Activated CD8-positive, alpha-beta T cell treated with anti-CD3 and anti-CD28 coated beads, Interleukin-2, amount 10 ng/mL, durations not matched to agents 7 days and 5 days (primary cell): ENCODE data around the gene PPP3R1. TPM values are rescaled to one million over a fixed set of nuclear protein-coding genes. Genes with fewer than 3 reads are reported as not detected.

Experiments used
- ATAC-seq: fragments of 150-1000 bp; cut with Tn5 transposase; one replicate; pipeline ENCODE4 v1.10.0; 2021; ENCODE audit warnings: moderate library complexity
- CTCF ChIA-PET: fragments of 350-600 bp; sonication (Branson Sonifier 250); formaldehyde crosslinking; loops from one replicate; lab custom pipeline; 2021; ENCODE audit warnings: antibody characterized with exemption; lab: Charles Lee
- POLR2A ChIA-PET: fragments of 350-600 bp; sonication (Branson Sonifier 250); formaldehyde crosslinking; loops from one replicate; lab custom pipeline; 2021; ENCODE audit warnings: antibody characterized with exemption; lab: Charles Lee
- DNase-seq: peaks from one replicate; pipeline ENCODE4 v3.0.0-alpha.2; 2020
- H3K27ac Mint-ChIP-seq: one replicate; pipeline ENCODE4 v1.8.0; 2021; ENCODE audit warnings: mild to moderate bottlenecking, mixed read lengths
- H3K27me3 Mint-ChIP-seq: one replicate; pipeline ENCODE4 v1.8.0; 2021; ENCODE audit warnings: low read depth, mixed read lengths
- H3K36me3 Mint-ChIP-seq: one replicate; pipeline ENCODE4 v1.8.0; 2021; ENCODE audit warnings: low read depth, mixed read lengths
- H3K4me1 Mint-ChIP-seq: one replicate; pipeline ENCODE4 v1.8.0; 2021; ENCODE audit warnings: low read depth, mixed read lengths
- H3K4me3 Mint-ChIP-seq: one replicate; pipeline ENCODE4 v1.8.0; 2021; ENCODE audit warnings: mild to moderate bottlenecking, mixed read lengths
- H3K9me3 Mint-ChIP-seq: one replicate; pipeline ENCODE4 v1.8.0; 2022; ENCODE audit warnings: mixed read lengths; ENCODE audit not compliant: insufficient read depth
- total RNA-seq, 2 experiments: library from RNA; stranded (reverse); gene quantifications; one replicate each; pipeline ENCODE4 v1.2.3, GENCODE V29; 2021

PPP3R1 gene, protein sequence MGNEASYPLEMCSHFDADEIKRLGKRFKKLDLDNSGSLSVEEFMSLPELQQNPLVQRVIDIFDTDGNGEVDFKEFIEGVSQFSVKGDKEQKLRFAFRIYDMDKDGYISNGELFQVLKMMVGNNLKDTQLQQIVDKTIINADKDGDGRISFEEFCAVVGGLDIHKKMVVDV
- 10 to 100 TPM; 67.6 to 71.8 TPM for total RNA-seq

DNA sequence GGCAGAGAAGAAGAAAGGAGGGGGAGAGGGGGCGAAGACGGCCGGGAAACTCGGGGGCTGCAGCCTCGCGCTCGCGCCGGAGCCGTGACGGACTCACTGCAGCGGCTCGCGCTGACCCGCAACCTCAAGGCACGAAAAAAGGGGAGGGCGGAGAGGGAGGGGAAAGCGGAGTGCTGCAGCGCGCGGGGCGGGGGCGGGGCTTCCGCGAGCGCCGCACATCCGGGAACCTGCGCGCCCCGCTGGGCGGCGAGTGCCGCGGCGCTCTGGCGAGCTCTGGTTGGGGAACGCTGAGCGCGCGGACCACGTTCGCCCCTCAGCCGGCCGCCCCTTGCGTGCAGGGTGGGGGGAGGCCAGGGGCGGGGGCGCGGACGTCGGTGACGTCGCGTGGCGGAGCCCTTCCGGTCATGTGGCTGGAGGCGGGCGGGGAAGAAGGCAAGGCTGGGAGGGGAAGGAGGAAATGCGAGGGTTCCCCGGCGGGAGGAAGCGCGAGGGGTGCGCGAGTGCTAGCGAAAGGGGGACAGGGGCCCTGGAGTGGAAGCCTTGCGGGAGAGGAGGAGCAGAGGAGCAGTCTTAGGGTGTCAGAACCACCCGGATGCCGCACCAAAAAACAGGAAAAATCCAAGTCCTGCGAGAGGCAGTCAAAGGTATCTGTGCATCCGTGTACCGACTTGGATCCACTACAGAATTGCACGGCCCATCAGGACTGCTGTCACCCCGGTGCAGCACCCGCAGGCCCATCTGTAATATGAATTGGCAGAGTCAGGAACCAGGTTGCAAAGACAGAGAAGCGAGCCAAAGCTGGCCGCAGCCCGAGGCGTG is at the start of gene PPP3R1:
TSS of gene PPP3R1 (minus strand) at position 133 of the 819 bp plus-strand sequence. CDS start 405 bp downstream, outside the sequence.
- DNase-seq (peak; percentile 96), ATAC-seq (peak; percentile 87)
- peak within 1 kb of the TSS; percentile 97 for H3K27ac Mint-ChIP-seq
- H3K36me3 Mint-ChIP-seq = peaks cover 23% of the 10 kb centered on the region
- peaks cover 39% of the 10 kb centered on the region for H3K4me1 Mint-ChIP-seq
- ChIA-PET POLR2A (interaction anchor here (0.5 to 1.8 kb wide), 6 partner anchors 9 to 214 kb away, joined by 3 to 7 read pairs (median 4); partner anchors contain the start of genes APLF and FBXO48), CTCF (interaction anchor here (1.0 to 3.0 kb wide), 5 partner anchors 30 to 189 kb away, joined by 3 to 13 read pairs (median 5); no protein-coding TSS in a partner anchor)
- H3K9me3 Mint-ChIP-seq = no peaks in the 10 kb centered on the region
- H3K27me3 Mint-ChIP-seq = no peaks in the 10 kb centered on the region
- peak within 1 kb of the TSS; percentile 97 for H3K4me3 Mint-ChIP-seq

DNA sequence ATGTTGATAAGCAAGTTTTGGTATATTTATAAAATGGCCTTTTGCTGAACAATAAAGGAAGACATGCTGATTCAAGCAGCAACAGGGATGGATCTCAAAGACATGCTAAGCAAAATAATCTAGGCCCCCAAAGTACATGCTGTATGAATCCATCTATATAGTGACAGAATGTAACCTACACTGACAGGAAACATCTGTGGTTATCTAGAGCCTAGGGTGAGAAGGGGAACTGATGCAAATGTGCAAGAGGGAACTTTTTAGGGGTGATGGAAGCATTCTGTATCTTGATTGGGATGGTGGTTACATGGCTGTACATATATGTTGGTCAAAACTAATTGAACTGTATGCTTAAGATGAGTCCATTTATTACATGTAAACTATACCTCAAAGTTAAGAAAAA is 43.2 kb upstream of the PPP3R1 start:
- ATAC-seq (no peak), DNase-seq (no peak)
- CTCF ChIA-PET = interaction anchor here (0.8 to 4.5 kb wide), 4 partner anchors 12 to 173 kb away, joined by 3 to 30 read pairs (median 8); no protein-coding TSS in a partner anchor
- Mint-ChIP-seq H3K4me1 (peaks cover 7% of the 10 kb centered on the region), H3K36me3 (no peaks in the 10 kb centered on the region), H3K27me3 (peaks cover 5% of the 10 kb centered on the region), H3K4me3 (no peak overlapping the region), H3K27ac (no peak overlapping the region), H3K9me3 (no peaks in the 10 kb centered on the region)
- POLR2A ChIA-PET = no interaction called here

DNA sequence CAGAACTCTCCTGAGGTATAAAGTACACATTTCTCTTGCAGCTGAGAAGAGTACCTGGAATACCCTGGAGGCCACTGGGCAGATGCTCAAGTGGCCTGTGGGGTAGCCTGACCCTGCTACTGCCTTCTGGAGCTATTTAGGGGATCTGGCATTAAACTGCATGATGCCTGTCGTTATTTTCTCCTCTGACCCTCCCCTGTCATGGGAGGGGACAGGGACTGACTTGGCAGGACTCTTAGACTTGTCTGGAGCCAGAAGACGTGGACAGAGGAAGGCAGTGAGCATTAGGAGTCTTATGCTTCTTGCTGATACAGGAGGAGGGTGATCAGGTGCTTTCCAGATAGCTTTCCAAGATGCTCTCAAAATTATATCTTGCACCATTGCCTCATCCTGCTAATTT is 42.6 kb upstream of the PPP3R1 start:
- Mint-ChIP-seq H3K36me3 (no peaks in the 10 kb centered on the region), H3K27me3 (peaks cover 5% of the 10 kb centered on the region), H3K4me1 (peaks cover 7% of the 10 kb centered on the region), H3K9me3 (no peaks in the 10 kb centered on the region), H3K4me3 (no peak overlapping the region), H3K27ac (no peak overlapping the region)
- CTCF ChIA-PET = interaction anchor here (1.7 to 4.5 kb wide), 2 partner anchors 11 to 173 kb away, joined by 12 to 30 read pairs; no protein-coding TSS in a partner anchor
- ATAC-seq (no peak), DNase-seq (no peak)
- POLR2A ChIA-PET = interaction anchor here (0.6 kb wide), 1 partner anchor 178 kb away, joined by 3 read pairs; no protein-coding TSS in a partner anchor

DNA sequence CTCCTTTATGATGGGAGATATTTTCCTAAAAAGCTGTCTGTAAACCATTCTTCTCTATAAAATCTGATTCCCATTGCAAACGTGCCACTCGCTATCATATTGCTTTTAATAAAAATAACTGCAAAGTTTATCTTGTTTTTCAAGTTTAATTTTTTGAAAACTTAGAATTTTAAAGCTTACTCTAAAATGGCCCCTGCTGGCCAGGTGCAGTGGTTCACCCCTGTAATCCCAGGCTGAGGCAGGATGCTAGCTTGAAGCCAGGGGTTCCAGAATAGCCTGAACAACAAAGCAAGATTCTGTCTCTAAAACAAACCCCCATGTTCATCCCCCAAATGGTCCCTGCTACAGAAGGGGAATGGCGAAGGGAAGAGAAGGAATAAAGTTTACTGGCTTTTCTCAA is 41.9 kb upstream of the PPP3R1 start:
- no peaks in the 10 kb centered on the region for H3K9me3 Mint-ChIP-seq
- peaks cover 5% of the 10 kb centered on the region for H3K27me3 Mint-ChIP-seq
- DNase-seq = no peak
- H3K4me3 Mint-ChIP-seq = no peak overlapping the region
- ChIA-PET CTCF (interaction anchor here (0.8 to 4.5 kb wide), 5 partner anchors 9 to 172 kb away, joined by 3 to 30 read pairs (median 3); no protein-coding TSS in a partner anchor), POLR2A (interaction anchor here (0.6 kb wide), 1 partner anchor 177 kb away, joined by 3 read pairs; no protein-coding TSS in a partner anchor)
- ATAC-seq = no peak
- peaks cover 7% of the 10 kb centered on the region for H3K4me1 Mint-ChIP-seq
- H3K36me3 Mint-ChIP-seq = no peaks in the 10 kb centered on the region
- no peak overlapping the region for H3K27ac Mint-ChIP-seq

DNA sequence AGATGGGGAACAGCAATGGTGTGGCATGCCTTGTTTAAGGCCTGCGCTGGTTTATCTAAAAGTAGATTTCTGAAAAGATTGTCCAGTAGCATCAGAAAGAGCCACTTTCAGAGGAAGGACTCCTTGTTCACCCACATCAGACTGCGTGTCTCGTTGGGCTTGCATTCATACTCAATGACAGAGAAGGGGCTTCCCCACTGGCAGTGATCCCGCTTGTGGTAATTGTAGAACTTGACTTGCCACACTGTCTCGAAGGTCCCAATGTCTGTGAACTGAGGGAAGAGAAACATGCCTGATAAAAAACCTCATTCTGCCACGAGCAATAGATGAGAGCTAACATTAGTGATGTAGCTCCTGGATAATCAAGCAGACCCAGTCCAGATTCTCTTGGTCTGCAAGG is 41.4 kb upstream of the PPP3R1 start:
- H3K27me3 Mint-ChIP-seq = peaks cover 3% of the 10 kb centered on the region
- no peak overlapping the region for H3K27ac Mint-ChIP-seq
- POLR2A ChIA-PET = interaction anchor here (0.6 kb wide), 1 partner anchor 243 kb away, joined by 3 read pairs; no protein-coding TSS in a partner anchor
- peaks cover 7% of the 10 kb centered on the region for H3K4me1 Mint-ChIP-seq
- ATAC-seq = no peak
- CTCF ChIA-PET = interaction anchor here (0.8 to 4.7 kb wide), 7 partner anchors 9 to 172 kb away, joined by 3 to 30 read pairs (median 6); no protein-coding TSS in a partner anchor
- no peak for DNase-seq
- no peaks in the 10 kb centered on the region for H3K9me3 Mint-ChIP-seq
- no peak overlapping the region for H3K4me3 Mint-ChIP-seq
- H3K36me3 Mint-ChIP-seq = no peaks in the 10 kb centered on the region

DNA sequence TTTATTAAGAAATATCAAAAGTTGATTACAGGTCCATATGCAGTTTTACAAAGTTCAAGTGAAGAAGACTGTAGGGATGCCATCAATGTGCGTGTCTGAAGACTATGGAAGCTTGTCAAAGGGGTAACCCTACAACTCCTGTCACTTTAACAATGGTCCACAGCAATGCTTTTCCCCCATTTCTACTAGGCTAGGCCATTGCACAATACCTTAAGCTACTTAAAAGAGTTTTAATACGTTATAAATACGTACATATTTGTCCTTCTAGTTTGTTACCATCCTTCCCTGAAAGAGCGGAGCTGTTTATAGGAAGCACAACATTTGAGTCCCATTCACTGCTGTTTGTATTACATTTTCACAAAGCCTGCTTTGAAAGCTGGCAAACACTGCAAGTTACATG is 40.7 kb upstream of the PPP3R1 start:
- no peaks in the 10 kb centered on the region for H3K36me3 Mint-ChIP-seq
- DNase-seq (no peak), ATAC-seq (no peak)
- H3K4me3 Mint-ChIP-seq = no peak overlapping the region
- ChIA-PET POLR2A (interaction anchor here (0.6 kb wide), 1 partner anchor 242 kb away, joined by 3 read pairs; no protein-coding TSS in a partner anchor), CTCF (interaction anchor here (1.0 to 4.7 kb wide), 12 partner anchors 9 to 172 kb away, joined by 3 to 30 read pairs (median 6); no protein-coding TSS in a partner anchor)
- no peaks in the 10 kb centered on the region for H3K9me3 Mint-ChIP-seq
- peaks cover 7% of the 10 kb centered on the region for H3K27me3 Mint-ChIP-seq
- peaks cover 7% of the 10 kb centered on the region for H3K4me1 Mint-ChIP-seq
- H3K27ac Mint-ChIP-seq = no peak overlapping the region

DNA sequence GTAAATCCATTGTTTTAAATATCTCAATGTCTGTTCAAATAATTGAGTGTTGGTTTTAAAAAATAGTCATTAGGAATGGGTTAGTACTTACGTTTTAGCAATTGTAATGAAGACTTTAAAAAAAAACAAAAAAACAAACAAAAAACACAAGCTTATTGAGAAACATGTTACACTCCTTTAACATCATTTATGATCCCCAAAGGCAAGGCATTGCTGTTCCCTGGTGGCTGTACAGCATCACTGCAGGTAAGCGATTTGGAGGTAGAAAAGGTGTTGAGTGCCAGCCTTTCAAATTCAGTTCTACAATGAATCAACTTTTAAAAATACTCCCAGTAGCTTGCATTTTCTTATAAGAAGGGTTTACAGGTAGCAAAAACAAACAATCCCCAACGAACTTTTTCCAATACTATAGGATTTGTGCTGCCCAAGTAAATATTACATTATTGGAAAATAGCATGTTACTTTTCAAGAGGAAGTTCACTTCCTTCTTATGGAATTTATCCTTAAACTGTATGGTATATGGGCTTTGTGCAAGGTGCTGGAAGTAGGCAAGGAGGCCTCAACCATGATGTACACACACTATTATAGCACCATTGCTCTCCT is 39.9 kb upstream of the PPP3R1 start:
- POLR2A ChIA-PET = no interaction called here
- peak; percentile 36 for DNase-seq

DNA sequence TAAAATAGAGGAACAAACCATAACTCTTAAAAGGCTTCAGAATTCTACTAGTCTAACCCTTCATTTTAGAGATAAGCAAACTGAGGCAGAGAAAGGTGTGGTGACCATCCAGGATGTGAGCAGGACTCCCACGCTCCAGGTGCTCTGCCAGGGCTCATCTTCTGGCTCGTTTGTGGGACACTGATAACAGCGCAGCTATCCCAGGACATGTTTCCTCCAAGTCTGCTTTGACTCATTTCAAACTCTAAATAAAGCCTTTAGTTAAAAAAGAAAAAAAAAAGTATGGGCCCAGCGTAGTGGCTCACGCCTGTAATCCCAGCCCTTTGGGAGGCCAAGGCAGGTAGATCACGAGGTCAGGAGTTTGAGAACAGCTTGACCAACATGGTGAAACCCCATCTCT is 39.0 kb upstream of the PPP3R1 start:
- Mint-ChIP-seq H3K27ac (no peak overlapping the region), H3K4me3 (no peak overlapping the region), H3K36me3 (no peaks in the 10 kb centered on the region), H3K4me1 (peaks cover 7% of the 10 kb centered on the region), H3K9me3 (no peaks in the 10 kb centered on the region), H3K27me3 (peaks cover 18% of the 10 kb centered on the region)
- ChIA-PET POLR2A (no interaction called here), CTCF (interaction anchor here (0.6 to 4.7 kb wide), 8 partner anchors 8 to 169 kb away, joined by 4 to 30 read pairs (median 4); no protein-coding TSS in a partner anchor)
- DNase-seq = no peak
- no peak for ATAC-seq

More for the DNA sequence above, 39.9 kb upstream of the PPP3R1 start:
- Mint-ChIP-seq H3K27ac (no peak overlapping the region), H3K36me3 (no peaks in the 10 kb centered on the region), H3K9me3 (no peaks in the 10 kb centered on the region), H3K4me3 (no peak overlapping the region), H3K4me1 (peaks cover 7% of the 10 kb centered on the region), H3K27me3 (peaks cover 14% of the 10 kb centered on the region)
- peak; percentile 63 for ATAC-seq
- CTCF ChIA-PET = interaction anchor here (0.6 to 4.7 kb wide), 20 partner anchors 9 to 183 kb away, joined by 3 to 30 read pairs (median 4); no protein-coding TSS in a partner anchor

DNA sequence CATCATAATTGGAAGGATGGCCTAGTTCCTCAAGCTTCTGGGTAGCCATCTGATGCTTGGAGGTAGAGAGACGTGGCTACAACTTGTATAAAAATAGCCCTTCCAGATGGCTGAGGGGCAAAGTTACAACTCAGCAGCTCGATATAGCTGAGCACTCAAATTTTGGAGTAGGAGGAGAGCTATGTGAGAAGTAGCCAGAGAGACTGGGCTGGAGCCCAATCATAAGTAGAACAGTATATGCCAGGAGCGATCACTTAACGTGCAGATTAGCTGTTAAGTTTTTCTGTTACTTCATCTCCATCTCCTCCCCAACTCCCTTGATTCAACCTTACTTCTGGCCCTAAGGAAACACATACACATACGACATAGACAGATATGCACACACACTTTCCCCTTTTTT is 38.6 kb upstream of the PPP3R1 start:
- H3K27ac Mint-ChIP-seq = no peak overlapping the region
- peaks cover 22% of the 10 kb centered on the region for H3K27me3 Mint-ChIP-seq
- peaks cover 7% of the 10 kb centered on the region for H3K4me1 Mint-ChIP-seq
- H3K36me3 Mint-ChIP-seq = no peaks in the 10 kb centered on the region
- H3K4me3 Mint-ChIP-seq = no peak overlapping the region
- H3K9me3 Mint-ChIP-seq = no peaks in the 10 kb centered on the region
- CTCF ChIA-PET = interaction anchor here (0.8 to 4.7 kb wide), 5 partner anchors 11 to 169 kb away, joined by 4 to 26 read pairs (median 4); no protein-coding TSS in a partner anchor
- no peak for ATAC-seq
- POLR2A ChIA-PET = no interaction called here
- DNase-seq = no peak

DNA sequence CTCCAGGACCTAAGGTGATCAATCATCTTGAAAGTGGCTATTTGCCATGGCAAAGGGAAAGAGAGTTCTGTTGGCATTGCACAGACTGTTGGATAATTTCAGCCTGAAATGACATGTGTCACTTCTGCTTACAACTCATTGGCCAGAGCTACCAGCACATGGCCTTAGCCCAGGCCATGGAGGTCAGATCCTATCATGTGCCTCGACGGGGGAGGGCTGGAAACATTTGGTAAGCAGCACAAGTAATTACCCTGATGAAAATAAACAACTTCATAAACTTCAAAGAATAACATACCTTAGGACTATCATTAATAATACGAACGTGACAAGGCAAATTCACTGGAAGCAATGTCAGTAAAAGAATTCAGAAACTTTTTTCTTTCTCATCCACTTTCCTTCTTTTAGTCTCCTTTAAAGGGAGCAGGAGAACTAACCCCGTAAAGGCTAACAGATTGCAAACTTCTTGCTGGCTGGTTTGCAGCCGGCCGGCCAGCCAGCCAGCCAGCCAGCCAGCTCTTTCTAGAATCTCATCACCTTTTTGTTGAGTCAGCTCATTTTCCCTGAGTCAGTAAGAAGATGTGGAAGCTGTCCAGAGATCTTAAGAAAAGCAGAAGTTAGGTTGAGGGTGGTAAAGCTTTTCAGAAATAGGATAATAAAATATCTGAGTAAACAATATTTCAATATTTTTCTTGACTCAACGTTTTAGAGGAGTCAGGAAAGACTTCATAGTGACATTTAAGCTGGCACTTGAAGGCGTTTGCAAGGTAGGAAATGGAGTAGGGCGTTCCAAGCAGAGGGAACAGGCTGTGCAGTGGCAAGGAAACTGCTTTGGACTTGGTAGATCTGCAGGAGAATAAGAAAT is 35.5 kb upstream of the PPP3R1 start:
- H3K9me3 Mint-ChIP-seq = no peaks in the 10 kb centered on the region
- DNase-seq (no peak), ATAC-seq (no peak)
- POLR2A ChIA-PET = no interaction called here
- no peaks in the 10 kb centered on the region for H3K4me1 Mint-ChIP-seq
- no peaks in the 10 kb centered on the region for H3K36me3 Mint-ChIP-seq
- H3K27ac Mint-ChIP-seq = no peak overlapping the region
- no peak overlapping the region for H3K4me3 Mint-ChIP-seq
- CTCF ChIA-PET = interaction anchor here (1.1 to 2.1 kb wide), 5 partner anchors 37 to 166 kb away, joined by 3 to 6 read pairs (median 4); no protein-coding TSS in a partner anchor
- H3K27me3 Mint-ChIP-seq = peaks cover 33% of the 10 kb centered on the region
